TTC549 (cell line): ENCODE results near the gene KCNC3.

Source experiments
- FAIRE-seq: peaks from 2 replicates; lab custom pipeline; 2012; peaks lifted over from hg19 to GRCh38; lab: Jason Lieb, UNC

KCNC3 gene

DNA sequence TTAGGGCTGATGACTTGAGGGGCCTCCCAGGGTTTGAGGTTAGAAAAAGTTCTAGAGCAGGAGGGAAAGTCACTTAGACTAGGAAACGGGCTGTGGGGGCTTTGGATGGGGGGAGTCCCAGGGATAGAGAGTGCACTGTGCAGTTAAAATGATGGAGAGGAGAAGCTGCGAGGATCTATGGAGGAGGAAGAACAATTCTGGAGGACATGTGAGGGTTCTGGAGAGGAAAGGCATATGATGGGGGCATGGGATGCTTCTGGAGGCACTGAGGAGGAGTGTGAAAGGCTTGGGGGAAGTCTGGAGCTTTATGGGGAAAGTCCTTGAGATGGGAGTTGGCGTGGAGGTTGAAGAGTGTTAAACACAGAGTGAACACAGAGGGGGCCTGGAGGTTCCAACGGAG, 2.2 kb downstream of the KCNC3 start:
- no peak for FAIRE-seq

- no peak for FAIRE-seq
Measured at GRCh38 chr19:50326101-50326664, 3.0 kb downstream of the KCNC3 start.

DNA sequence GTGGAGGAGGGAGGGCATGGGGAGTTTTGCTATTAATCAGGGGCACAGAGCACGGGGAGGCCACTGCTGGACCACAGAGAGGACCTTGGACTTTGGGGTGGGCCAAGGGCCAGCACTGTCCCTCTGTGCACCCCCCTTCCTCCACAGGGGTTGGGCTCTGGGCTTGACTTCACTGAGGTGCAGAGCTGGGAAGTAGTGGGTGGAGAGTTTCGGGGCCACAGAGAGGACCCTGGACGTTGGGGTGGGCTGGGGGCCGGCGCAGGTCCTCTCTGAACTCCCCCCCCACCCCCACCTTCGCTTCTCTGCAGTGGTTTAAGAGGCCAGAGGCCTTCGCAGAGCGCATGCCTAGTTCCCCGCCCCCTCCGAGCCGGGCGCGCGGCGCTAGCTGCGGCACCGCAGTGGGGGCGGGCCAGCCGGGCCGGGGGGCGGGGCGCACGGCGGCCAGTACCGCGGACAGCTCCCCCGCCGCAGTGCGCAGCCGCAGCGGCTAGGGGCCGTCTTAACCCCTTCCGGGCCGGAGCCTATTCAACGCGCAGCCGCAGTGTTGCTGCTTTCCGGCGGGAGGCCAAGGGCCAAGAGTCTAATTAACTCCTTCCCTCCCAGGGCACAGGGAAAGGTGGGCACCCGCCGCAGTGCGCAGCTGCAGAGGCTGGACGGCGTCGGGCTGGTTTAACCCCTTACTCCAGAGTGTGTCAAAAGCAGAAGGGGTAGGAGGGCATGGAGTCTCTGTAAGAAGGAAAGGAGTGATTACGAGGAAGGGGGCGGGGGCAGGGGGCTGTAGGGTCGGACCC, 3.7 kb downstream of the KCNC3 start:
- FAIRE-seq, result no peak

DNA sequence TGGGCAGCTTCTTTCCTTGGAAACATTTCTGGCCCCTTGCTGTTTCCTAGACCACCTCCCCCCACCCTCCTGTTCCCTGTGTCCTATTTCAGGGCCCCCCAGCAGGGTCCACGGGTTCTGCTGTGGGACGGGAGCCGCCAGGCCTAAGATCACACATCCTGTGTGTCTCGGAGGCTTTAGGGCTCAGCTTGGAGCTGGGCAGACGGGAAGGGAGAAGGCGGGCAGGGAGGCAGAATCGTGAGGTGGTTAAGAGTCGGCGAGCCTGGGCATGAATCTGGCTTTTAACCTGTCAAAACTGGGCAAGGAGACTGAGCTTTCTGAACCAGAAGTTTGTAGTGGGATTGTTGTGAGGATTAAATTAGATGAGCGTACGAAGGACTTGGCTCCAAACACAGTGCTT, 4.8 kb downstream of the KCNC3 start:
- no peak for FAIRE-seq

DNA sequence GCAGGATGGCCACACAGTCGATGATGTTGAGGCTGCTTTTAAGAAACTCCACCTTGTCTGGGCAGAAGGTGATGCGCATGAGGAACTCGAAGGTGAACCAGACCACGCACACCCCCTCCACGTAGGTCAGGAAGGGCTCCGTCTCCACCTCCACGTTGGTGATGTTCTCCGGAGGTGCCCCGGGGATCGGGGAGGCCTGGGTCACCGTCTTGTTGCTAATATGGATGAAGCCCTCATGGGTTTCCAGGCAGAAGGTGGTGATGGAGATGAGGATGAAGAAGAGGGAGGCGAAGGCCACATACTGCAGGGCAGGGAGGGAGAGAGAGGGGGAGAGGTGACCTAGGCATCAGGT, 5.4 kb downstream of the KCNC3 start:
- no peak for FAIRE-seq

DNA sequence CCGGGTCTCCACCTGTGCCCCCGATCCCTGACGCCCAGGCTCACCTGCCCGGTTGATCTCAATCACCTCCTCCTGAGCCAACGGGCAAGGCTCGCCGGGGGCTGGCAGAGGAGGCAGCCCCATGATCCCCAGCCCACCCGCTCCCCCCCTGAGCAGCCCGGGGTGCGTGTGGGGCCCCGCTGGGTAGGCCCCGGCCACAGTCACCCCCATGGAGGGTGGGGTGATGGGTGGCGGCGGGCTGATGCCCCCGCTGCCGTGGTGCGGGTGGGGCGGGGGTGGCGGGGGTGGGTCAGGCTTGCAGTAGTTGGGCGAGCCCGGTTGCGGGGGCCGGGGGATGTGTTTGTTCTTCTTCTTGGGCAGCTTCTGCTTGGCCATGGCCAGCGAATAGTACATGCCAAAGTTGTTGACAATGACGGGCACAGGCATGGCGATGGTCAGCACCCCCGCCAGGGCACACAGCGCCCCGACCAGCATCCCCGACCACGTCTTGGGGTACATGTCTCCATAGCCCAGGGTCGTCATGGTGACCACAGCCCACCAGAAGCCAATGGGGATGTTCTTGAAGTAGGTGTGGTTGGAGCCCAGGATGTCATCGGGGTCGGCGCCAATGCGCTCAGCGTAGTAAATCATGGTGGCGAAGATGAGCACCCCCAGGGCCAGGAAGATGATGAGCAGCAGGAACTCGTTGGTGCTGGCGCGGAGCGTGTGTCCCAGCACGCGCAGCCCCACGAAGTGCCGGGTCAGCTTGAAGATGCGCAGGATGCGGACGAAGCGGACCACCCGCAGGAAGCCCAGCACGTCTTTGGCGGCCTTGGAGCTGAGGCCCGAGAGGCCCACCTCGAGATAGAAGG, 6.0 kb downstream of the KCNC3 start:
- no peak for FAIRE-seq

- no peak for FAIRE-seq
Measured at GRCh38 chr19:50322234-50322633, 6.9 kb downstream of the KCNC3 start.

DNA sequence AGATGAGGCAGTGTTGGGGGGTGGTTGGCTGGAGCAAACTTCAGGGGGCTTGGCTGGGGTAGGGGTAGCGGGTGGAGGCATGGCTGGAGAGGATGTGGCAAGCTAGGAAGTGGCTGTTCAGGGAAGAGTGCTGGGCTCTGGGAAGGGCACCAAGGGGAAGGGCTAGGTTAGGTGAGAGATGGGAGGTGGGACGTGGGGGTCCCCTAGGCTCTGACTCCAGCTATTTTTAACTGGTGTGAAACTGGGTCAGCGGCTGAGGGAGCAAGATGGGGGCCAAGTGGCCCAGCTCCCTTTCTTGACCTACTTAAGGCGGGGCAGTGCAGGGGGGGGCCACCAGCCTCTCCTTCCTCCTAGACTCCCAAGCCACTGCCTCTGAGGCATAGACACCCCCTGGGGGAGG, 7.3 kb downstream of the KCNC3 start:
- FAIRE-seq, result no peak

- FAIRE-seq, result no peak
Measured at GRCh38 chr19:50320596-50320995, 8.6 kb downstream of the KCNC3 start.

DNA sequence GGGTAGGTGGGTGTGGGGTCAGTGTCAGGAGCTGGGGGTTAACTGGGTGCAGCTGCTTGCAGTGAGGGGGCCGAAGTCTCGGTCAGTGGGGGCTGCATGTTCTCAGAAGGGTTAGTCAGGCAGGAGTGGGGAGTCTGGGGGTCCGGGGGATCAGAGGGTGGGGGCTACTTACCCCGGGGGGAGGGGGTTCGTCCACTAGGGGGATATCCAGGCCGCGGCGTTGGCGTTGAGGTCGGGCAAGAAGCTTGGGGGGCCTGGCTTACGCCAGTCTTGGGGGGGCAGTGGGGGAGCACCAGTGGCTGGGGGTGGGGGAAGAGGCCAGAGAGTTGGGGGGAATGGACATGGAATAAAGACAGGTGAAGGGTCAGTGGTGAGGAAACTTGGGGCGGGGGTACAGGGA, 9.1 kb downstream of the KCNC3 start:
- FAIRE-seq, result no peak

DNA sequence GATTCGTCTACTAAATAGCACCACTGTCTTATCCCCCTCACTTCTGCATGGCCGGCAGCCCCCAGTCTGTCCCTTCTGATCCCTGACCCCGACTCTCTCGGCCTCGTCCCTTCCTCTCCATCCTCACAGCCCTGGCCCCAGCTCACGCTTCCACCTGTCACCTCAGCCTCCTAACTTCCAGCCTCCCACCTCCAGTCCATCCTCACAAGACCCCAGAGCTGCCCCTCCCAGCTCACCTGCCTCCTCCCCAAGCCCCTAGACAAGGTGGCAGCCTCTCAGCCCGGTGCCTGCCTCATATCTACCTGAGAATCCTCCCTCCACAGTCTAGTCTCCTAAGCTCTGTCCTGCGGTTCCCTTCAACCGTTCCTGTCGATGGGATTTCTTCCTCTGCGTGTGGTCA, 10.0 kb downstream of the KCNC3 start:
- FAIRE-seq, result no peak

DNA sequence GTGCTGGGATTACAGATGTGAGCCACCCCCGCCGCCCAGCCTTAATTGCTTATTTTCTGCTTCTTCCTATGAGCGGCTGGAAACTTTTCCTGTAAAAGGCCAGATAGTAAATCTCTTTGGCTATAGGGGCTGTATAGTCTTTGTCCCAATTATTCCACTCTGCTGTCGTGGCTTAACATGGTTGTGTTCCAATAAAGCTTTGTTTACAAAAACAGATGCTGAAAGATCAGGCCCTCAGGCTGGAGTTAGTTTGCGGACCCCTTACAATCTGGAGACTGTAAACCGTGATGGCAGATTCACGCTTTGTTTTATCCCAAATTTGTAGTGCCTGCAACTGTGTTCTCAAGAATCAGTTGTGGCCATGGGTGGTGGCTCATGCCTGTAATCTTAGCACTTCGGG, 10.7 kb downstream of the KCNC3 start:
- no peak for FAIRE-seq

DNA sequence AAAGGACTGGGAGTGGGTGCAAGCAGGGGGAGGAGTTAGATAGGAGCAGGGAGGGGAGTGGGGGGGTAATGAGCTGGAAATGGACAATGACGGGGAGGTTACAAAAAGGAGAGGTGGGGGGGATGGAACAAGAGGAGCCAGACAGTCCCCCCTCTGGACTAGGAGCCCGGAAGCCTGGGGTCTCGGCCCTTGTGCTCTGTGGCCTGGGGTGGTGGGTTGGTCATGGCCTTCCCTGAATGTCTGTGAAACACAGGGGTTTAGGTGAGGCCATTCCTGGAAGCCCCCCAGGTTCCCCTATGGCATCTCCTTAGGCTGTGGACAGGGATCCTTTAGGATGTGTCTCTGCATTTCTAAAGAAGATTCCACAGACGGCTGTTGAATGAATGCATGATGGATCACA, 12.1 kb downstream of the KCNC3 start:
- FAIRE-seq, result no peak

GRCh38 chr19:50315773-50316448, 13.3 kb downstream of the KCNC3 start:
- no peak for FAIRE-seq

GRCh38 chr19:50314724-50315708, 14.2 kb downstream of the KCNC3 start:
- no peak for FAIRE-seq

- no peak for FAIRE-seq
Measured at GRCh38 chr19:50313812-50314536, 15.2 kb downstream of the KCNC3 start.

- FAIRE-seq, result no peak
Measured at GRCh38 chr19:50312967-50313811, 16.0 kb downstream of the KCNC3 start.

DNA sequence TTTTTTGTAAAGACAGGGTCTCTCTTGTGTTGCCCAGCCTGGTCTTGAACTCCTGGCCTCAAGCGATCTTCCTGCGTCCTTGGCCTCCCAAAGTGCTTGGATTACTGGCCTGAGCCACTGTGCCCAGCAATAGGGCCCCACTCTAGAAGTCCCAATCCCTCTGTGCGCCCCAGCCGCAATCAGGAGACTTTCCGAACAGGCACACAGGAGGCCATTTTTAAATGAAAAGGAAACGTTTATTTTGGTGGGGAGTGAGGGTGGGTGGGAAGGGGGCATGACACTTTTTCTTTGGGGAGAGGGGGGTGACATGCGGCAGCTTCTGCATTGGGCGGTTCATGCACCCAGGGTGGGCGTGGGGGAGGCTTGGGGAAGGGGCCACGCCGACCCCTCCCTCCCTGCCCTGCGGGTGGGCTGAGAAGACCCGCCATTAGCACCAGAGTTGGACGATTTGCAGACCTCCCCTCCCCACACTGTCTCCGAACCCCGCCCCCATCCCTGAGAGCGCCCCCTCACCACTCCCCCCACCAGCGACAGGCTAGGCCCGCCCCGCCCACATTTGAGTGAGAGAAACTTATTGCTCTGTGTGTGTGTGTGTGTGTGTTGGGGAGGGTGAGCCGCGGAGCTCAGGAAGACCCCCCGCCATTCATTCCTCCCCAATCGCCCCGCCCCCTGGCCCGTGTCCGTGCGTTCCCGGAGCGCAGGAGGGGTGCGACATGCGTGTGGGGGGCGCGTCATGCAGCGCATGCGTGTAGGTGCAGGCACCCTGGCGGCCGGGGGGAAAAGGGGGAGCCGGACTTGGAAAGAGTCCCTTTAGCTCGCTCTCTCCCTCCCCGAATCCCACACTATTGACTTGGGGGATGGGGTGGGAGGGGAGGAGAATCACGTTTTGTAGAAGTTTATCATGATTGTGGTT, 17.2 kb downstream of the KCNC3 start:
- FAIRE-seq, result no peak
